PC-9 (cell line): ENCODE data around the gene PTGES2. TPM values are rescaled to one million over a fixed set of nuclear protein-coding genes. Genes with fewer than 3 reads are reported as not detected.

Source experiments
- BruUV-seq: library from RNA; stranded (reverse); fragments of 400-500 nt; replicated peaks from 2 replicates; lab custom pipeline; 2021; lab: Mats Ljungman, UMichigan
- CTCF ChIA-PET: fragments of 300-600 bp; sonication (Branson Sonifier 250); formaldehyde crosslinking; loops from one replicate; lab custom pipeline; 2022; ENCODE audit warnings: antibody characterized with exemption; lab: Charles Lee
- POLR2A ChIA-PET: fragments of 300-600 bp; sonication (Branson Sonifier 250); formaldehyde crosslinking; loops from one replicate; lab custom pipeline; 2022; ENCODE audit warnings: antibody characterized with exemption; ENCODE audit not compliant: unreplicated experiment; lab: Charles Lee
- DNase-seq, 2 experiments: peaks; one replicate each; pipeline versions ENCODE4 v3.0.0 to v3.0.0-alpha.2; 2015 to 2022; ENCODE audit warnings: mixed read lengths in 1 of 2
- H2AFZ ChIP-seq: fragments of 200-600 bp; sonication (generic); 2 replicates; pipeline ENCODE4 v1.8.1; 2017; ENCODE audit warnings: antibody characterized with exemption
- H3F3A ChIP-seq: fragments of 200-600 bp; sonication (generic); 2 replicates; pipeline ENCODE4 v1.8.1; 2017; ENCODE audit warnings: antibody characterized with exemption, mild to moderate bottlenecking, low read depth; ENCODE audit not compliant: insufficient read depth
- H3K27ac ChIP-seq: fragments of 200-600 bp; sonication (generic); 2 replicates; pipeline ENCODE4 v1.6.1; 2016; ENCODE audit warnings: mixed run types
- H3K27me3 ChIP-seq: fragments of 200-600 bp; sonication (generic); 2 replicates; pipeline ENCODE4 v1.6.1; 2016; ENCODE audit warnings: low read depth, mixed run types; ENCODE audit not compliant: insufficient read depth
- H3K36me3 ChIP-seq: fragments of 200-600 bp; sonication (generic); 2 replicates; pipeline ENCODE4 v1.6.1; 2016; ENCODE audit warnings: low read depth, mixed run types
- H3K4me1 ChIP-seq: fragments of 200-600 bp; sonication (generic); replicated peaks from 2 replicates; pipeline ENCODE4 v1.6.1; 2016; ENCODE audit warnings: mixed run types; ENCODE audit not compliant: insufficient read depth
- H3K4me2 ChIP-seq: fragments of 200-600 bp; sonication (generic); 2 replicates; pipeline ENCODE4 v1.6.1; 2017; ENCODE audit warnings: mixed run types
- H3K4me3 ChIP-seq: fragments of 200-600 bp; sonication (generic); 2 replicates; pipeline ENCODE4 v1.6.1; 2016; ENCODE audit warnings: mixed run types
- H3K79me2 ChIP-seq: fragments of 200-600 bp; sonication (generic); 2 replicates; pipeline ENCODE4 v1.6.1; 2017; ENCODE audit warnings: low read depth, mixed run types
- H3K9me2 ChIP-seq: fragments of 200-600 bp; sonication (generic); 2 replicates; pipeline ENCODE4 v1.8.1; 2017; ENCODE audit warnings: mild to moderate bottlenecking; ENCODE audit not compliant: insufficient read depth
- H3K9me3 ChIP-seq: fragments of 200-600 bp; sonication (generic); 2 replicates; pipeline ENCODE4 v1.8.1; 2016; ENCODE audit warnings: low read depth; ENCODE audit not compliant: insufficient read depth
- H4K20me1 ChIP-seq: fragments of 200-600 bp; sonication (generic); 2 replicates; pipeline ENCODE4 v1.8.1; 2017; ENCODE audit not compliant: insufficient read depth
- CTCF ChIP-seq: fragments of 200-600 bp; sonication (generic); conservative IDR thresholded peaks from 2 replicates; pipeline ENCODE4 v1.6.1; 2017; ENCODE audit warnings: mixed run types, antibody characterized with exemption, mild to moderate bottlenecking, moderate library complexity
- EZH2 ChIP-seq: fragments of 200-600 bp; sonication (generic); IDR thresholded peaks from 2 replicates; pipeline ENCODE4 v1.8.0; 2017; ENCODE audit warnings: antibody characterized with exemption, low read depth
- intact Hi-C: fragments of 100-400 bp; cut with micrococcal nuclease; formaldehyde crosslinking; loops from one replicate; pipeline ENCODE4 v1.10.0; 2022; ENCODE audit not compliant: unreplicated experiment
- total RNA-seq: library from RNA; stranded (reverse); gene quantifications from 2 replicates; pipeline ENCODE4 v1.2.3, GENCODE V29; 2021

The PTGES2 gene
- total RNA-seq, 1 experiment from 2014 or later = 95.2 TPM

DNA sequence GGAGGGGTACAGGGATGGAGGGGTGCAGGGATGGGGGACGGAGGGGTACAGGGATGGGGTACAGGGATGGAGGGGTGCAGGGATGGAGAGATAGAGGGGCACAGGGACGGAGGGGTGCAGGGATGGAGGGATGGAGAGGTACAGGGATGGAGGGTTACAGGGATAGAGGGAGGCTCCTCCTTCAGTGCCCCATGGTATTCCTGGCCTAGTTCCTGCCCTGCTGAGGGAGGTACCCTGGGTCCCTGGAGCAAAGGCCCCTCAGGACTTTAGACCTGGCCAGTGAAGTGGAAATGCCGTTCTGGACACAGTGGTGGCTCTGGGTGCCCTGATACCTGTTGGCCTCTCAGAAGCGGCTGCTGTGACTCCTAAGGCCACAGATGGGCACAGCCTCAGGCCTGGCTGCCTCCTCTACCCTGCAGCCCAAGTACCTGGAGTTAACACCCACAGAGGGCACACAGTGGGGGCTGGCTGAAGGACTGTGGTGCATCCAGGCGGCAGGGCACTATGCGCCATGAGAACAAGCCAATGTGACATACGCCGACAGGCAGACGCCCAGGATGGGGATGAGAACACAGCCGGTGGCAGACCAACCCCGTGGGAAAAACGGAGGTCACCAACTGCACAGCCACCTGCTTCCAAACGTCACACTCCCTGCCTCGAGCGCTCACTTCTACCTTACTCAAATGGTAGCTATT, 8.4 kb downstream of the PTGES2 start:
- Histone ChIP-seq H3K9me3 (no peaks in the 10 kb centered on the region), H3F3A (peaks cover 10% of the 10 kb centered on the region; the same call in 1 of the 2 replicates), H2AFZ (no peak overlapping the region), H3K4me3 (no peak overlapping the region), H3K79me2 (peaks cover under 1% of the 10 kb centered on the region; the same call in 1 of the 2 replicates), H3K4me2 (no peak overlapping the region), H3K27me3 (no peaks in the 10 kb centered on the region), H3K36me3 (no peaks in the 10 kb centered on the region), H3K9me2 (no peaks in the 10 kb centered on the region), H3K27ac (no peak overlapping the region), H4K20me1 (peaks cover 3% of the 10 kb centered on the region; the same call in 1 of the 2 replicates), H3K4me1 (no peaks in the 10 kb centered on the region)
- DNase-seq = no peak
- no peak for TF ChIP-seq EZH2
- no peak for TF ChIP-seq CTCF
- ChIA-PET CTCF (interaction anchor here (0.7 kb wide), 2 partner anchors 25 to 56 kb away, joined by 3 read pairs; no protein-coding TSS in a partner anchor), POLR2A (no interaction called here)
- BruUV-seq = no TSS peak
- intact Hi-C loops = loop anchor here (5.0 kb wide), 1 partner anchor 67 kb away; no protein-coding TSS in a partner anchor

DNA sequence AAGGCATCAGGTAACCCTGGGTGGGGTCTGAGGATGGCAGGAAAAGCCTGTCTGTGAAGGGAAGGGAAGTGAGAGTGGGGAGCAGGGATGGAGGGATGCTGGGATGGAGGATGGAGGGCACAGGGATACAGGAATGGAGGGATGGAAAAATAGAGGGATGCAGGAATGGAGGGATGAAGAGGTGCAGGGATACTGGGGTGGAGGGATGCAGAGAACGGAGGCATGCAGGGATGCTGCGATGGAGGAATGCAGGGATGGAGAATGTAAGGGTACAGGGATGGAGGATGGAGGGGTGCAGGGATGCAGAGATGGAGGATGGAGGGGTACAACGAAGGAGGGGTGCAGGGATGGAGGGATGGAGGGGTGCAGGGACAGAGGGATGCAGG, 9.1 kb downstream of the PTGES2 start:
- ChIA-PET CTCF (interaction anchor here (1.0 to 1.5 kb wide), 4 partner anchors 11 to 362 kb away, joined by 3 to 8 read pairs (median 6); no protein-coding TSS in a partner anchor), POLR2A (no interaction called here)
- H3K4me1 ChIP-seq = no peaks in the 10 kb centered on the region
- H3K79me2 ChIP-seq = no peaks in the 10 kb centered on the region
- no peak for TF ChIP-seq EZH2
- no peak for TF ChIP-seq CTCF
- H3K9me3 ChIP-seq = no peaks in the 10 kb centered on the region
- no peak overlapping the region; the same call in 1 of the 2 replicates for H3K4me2 ChIP-seq
- H3K36me3 ChIP-seq = no peaks in the 10 kb centered on the region
- H2AFZ ChIP-seq = no peak overlapping the region
- BruUV-seq = no TSS peak
- no peaks in the 10 kb centered on the region for H3K27me3 ChIP-seq
- no peak for DNase-seq
- intact Hi-C loops = loop anchor here (5.0 kb wide), 1 partner anchor 66 kb away; no protein-coding TSS in a partner anchor
- peaks cover 10% of the 10 kb centered on the region; the same call in 1 of the 2 replicates for H3F3A ChIP-seq
- H3K9me2 ChIP-seq = no peaks in the 10 kb centered on the region
- H3K27ac ChIP-seq = no peak overlapping the region
- peaks cover 3% of the 10 kb centered on the region; the same call in 1 of the 2 replicates for H4K20me1 ChIP-seq
- H3K4me3 ChIP-seq = no peak overlapping the region

DNA sequence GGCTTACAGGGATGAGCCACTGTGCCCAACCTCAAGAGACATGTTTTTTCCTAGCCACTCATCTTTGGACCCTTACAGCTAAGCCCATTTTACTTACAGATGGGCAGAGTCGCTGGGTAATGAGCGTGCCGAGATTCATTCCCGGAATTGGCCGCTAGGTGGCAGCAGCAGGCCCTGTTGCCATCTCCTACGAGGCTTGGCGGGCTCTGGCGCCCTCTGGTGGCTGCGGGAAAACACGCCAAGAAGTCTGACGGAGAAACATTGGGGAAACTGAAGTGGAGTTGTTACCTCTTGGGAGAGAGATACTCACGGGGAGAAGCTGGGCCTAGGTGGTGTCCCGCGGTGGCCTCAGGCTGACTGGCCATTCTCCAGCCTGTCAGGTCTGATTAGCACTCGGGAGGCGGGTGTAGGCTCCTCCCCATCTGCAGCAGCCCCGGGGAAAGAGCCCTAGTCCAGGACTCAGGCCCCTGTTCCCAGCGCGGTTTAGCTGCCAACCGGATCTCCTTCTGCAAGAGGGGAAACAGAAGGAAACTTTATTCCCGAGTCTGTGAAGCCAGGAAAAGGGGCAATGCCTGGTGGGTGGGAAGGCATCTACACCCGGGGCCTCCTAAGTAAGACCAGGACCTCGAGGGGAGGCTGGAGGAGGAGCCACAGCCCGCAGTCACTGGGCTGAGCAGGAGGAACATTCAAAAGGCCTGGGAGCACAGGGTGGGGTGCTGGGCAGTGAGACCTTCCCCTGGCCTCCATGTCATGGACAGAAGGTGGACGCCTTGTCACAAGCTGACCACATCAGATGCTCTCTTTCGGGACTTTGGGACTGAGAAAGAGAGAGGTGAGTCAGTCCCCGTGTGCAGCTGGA, 9.7 kb downstream of the PTGES2 start:
- H3K27ac ChIP-seq = no peak overlapping the region
- intact Hi-C loops = loop anchor here (1.0 to 5.0 kb wide), 5 partner anchors 46 to 383 kb away; partner anchors contain the start of gene TOR2A

More for the DNA sequence above, 9.7 kb downstream of the PTGES2 start:
- peak; percentile 75 to 93 for DNase-seq
- H3K79me2 ChIP-seq = no peaks in the 10 kb centered on the region
- peaks cover 10% of the 10 kb centered on the region; the same call in 1 of the 2 replicates for H3F3A ChIP-seq
- ChIA-PET CTCF (interaction anchor here (0.5 to 1.5 kb wide), 10 partner anchors 10 to 361 kb away, joined by 3 to 10 read pairs (median 4); partner anchors contain the start of gene NAIF1), POLR2A (interaction anchor here (0.5 kb wide), 1 partner anchor 1788 kb away, joined by 4 read pairs; no protein-coding TSS in a partner anchor)
- H3K36me3 ChIP-seq = no peaks in the 10 kb centered on the region
- H3K4me3 ChIP-seq = no peak overlapping the region
- H3K27me3 ChIP-seq = no peaks in the 10 kb centered on the region
- no peaks in the 10 kb centered on the region for H3K9me2 ChIP-seq
- H3K4me1 ChIP-seq = no peaks in the 10 kb centered on the region
- H2AFZ ChIP-seq = no peak overlapping the region
- peak overlapping the region; percentile 24; the same call in 1 of the 2 replicates for H3K4me2 ChIP-seq
- TF ChIP-seq CTCF = peak; percentile 100
- no peak for TF ChIP-seq EZH2
- no peaks in the 10 kb centered on the region for H3K9me3 ChIP-seq
- peaks cover 3% of the 10 kb centered on the region; the same call in 1 of the 2 replicates for H4K20me1 ChIP-seq
- no TSS peak for BruUV-seq
